ENCODE measurements around the gene ABCC3. TPM values are rescaled to one million over a fixed set of nuclear protein-coding genes. Genes with fewer than 3 reads are reported as not detected.

ABCC3 gene
- total RNA-seq, 3 donors from 2014 or later (not counting 1 experiment from before 2014, with no cell fraction given) = 1.6 to 13.2 (median 5.9) TPM

GRCh38 chr17:50633683-50634082, 998 bp upstream of the ABCC3 start:
- intact Hi-C loops (cut with micrococcal nuclease) = no loop called here
- no peak for TF ChIP-seq CTCF (IDR thresholded peaks at IDR 0.05)
- H3K36me3 Mint-ChIP-seq = no peaks in the 10 kb centered on the region
- WGBS (ENCODE audit: insufficient coverage) = 92% methylated on average over 9 of the region's 9 CpGs
- H3K9me3 Mint-ChIP-seq = no peaks in the 10 kb centered on the region
- ATAC-seq (no peak), DNase-seq (no peak)
- H3K4me3 Mint-ChIP-seq = no peak overlapping the region
- Histone ChIP-seq H3K27me3 (ENCODE audit: control insufficient read depth, insufficient read depth, low read length) (peaks cover 12% of the 10 kb centered on the region), H3K27ac (ENCODE audit: low read length) (no peak overlapping the region), H3K36me3 (ENCODE audit: control insufficient read depth, insufficient read depth, low read length) (no peaks in the 10 kb centered on the region), H3K9me3 (ENCODE audit: control insufficient read depth, insufficient read depth, low read length) (no peaks in the 10 kb centered on the region), H3K4me3 (ENCODE audit: low read length) (no peak overlapping the region), H3K4me1 (ENCODE audit: control insufficient read depth, insufficient read depth, low read length) (peaks cover 4% of the 10 kb centered on the region)
- peaks cover 48 to 56% of the 10 kb centered on the region in 2 donors for H3K27me3 Mint-ChIP-seq (ENCODE audit: low read depth in 2 of 2)
- peaks cover 0 to 4% of the 10 kb centered on the region in 2 donors for H3K4me1 Mint-ChIP-seq
- no peak overlapping the region for H3K27ac Mint-ChIP-seq

- TF ChIP-seq CTCF (IDR thresholded peaks at IDR 0.05) = no peak
- H3K27me3 Mint-ChIP-seq (ENCODE audit: low read depth in 2 of 2) = peaks cover 43 to 56% of the 10 kb centered on the region in 2 donors
- Histone ChIP-seq H3K27me3 (ENCODE audit: control insufficient read depth, insufficient read depth, low read length) (peaks cover 12% of the 10 kb centered on the region), H3K4me1 (ENCODE audit: control insufficient read depth, insufficient read depth, low read length) (peaks cover 8% of the 10 kb centered on the region), H3K27ac (ENCODE audit: low read length) (no peak overlapping the region), H3K36me3 (ENCODE audit: control insufficient read depth, insufficient read depth, low read length) (no peaks in the 10 kb centered on the region), H3K4me3 (ENCODE audit: low read length) (no peak overlapping the region), H3K9me3 (ENCODE audit: control insufficient read depth, insufficient read depth, low read length) (no peaks in the 10 kb centered on the region)
- H3K9me3 Mint-ChIP-seq = no peaks in the 10 kb centered on the region
- H3K4me3 Mint-ChIP-seq = no peak overlapping the region
- DNase-seq (no peak), ATAC-seq (no peak)
- WGBS (ENCODE audit: insufficient coverage) = 5% methylated on average over 51 of the region's 52 CpGs
- intact Hi-C loops (cut with micrococcal nuclease) = no loop called here
- H3K36me3 Mint-ChIP-seq = no peaks in the 10 kb centered on the region
- peaks cover 0 to 4% of the 10 kb centered on the region in 2 donors for H3K4me1 Mint-ChIP-seq
- no peak overlapping the region for H3K27ac Mint-ChIP-seq
These were observed 442 bp downstream of the ABCC3 start for GRCh38 chr17:50634915-50635731.

GRCh38 chr17:50635732-50635981, 976 bp downstream of the ABCC3 start:
- Mint-ChIP-seq H3K36me3 (no peaks in the 10 kb centered on the region), H3K4me1 (peaks cover 0 to under 1% of the 10 kb centered on the region in 2 donors), H3K9me3 (no peaks in the 10 kb centered on the region), H3K27ac (no peak overlapping the region), H3K4me3 (no peak overlapping the region), H3K27me3 (ENCODE audit: low read depth in 2 of 2) (peaks cover 40 to 50% of the 10 kb centered on the region in 2 donors)
- intact Hi-C loops (cut with micrococcal nuclease) = no loop called here
- no peak for ATAC-seq
- no peak for DNase-seq
- Histone ChIP-seq H3K4me3 (ENCODE audit: low read length) (no peak overlapping the region), H3K4me1 (ENCODE audit: control insufficient read depth, insufficient read depth, low read length) (peaks cover 8% of the 10 kb centered on the region), H3K9me3 (ENCODE audit: control insufficient read depth, insufficient read depth, low read length) (no peaks in the 10 kb centered on the region), H3K27ac (ENCODE audit: low read length) (no peak overlapping the region), H3K27me3 (ENCODE audit: control insufficient read depth, insufficient read depth, low read length) (peaks cover 12% of the 10 kb centered on the region), H3K36me3 (ENCODE audit: control insufficient read depth, insufficient read depth, low read length) (no peaks in the 10 kb centered on the region)
- WGBS (ENCODE audit: insufficient coverage) = 88% methylated on average over 2 of the region's 3 CpGs
- no peak for TF ChIP-seq CTCF (IDR thresholded peaks at IDR 0.05)
